WI38 (cell line): ENCODE results near the gene SLC26A11.

ENCODE experiments used
- H3K4me3 ChIP-seq: 2 replicates; pipeline ENCODE4 v1.5.1; 2011; ENCODE audit warnings: low read depth, mild to moderate bottlenecking, control low read depth, low read length
- TF ChIP-seq, protein P1 (sequence below): IDR thresholded peaks from 2 replicates; pipeline ENCODE4 v1.5.1; 2012; ENCODE audit warnings: low read depth, mild to moderate bottlenecking, control low read depth, low read length

The SLC26A11 gene

GRCh38 chr17:80279895-80280294, 59.7 kb downstream of the SLC26A11 start:
- TF ChIP-seq, protein P1, sequence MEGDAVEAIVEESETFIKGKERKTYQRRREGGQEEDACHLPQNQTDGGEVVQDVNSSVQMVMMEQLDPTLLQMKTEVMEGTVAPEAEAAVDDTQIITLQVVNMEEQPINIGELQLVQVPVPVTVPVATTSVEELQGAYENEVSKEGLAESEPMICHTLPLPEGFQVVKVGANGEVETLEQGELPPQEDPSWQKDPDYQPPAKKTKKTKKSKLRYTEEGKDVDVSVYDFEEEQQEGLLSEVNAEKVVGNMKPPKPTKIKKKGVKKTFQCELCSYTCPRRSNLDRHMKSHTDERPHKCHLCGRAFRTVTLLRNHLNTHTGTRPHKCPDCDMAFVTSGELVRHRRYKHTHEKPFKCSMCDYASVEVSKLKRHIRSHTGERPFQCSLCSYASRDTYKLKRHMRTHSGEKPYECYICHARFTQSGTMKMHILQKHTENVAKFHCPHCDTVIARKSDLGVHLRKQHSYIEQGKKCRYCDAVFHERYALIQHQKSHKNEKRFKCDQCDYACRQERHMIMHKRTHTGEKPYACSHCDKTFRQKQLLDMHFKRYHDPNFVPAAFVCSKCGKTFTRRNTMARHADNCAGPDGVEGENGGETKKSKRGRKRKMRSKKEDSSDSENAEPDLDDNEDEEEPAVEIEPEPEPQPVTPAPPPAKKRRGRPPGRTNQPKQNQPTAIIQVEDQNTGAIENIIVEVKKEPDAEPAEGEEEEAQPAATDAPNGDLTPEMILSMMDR: no peak
- no peak overlapping the region for H3K4me3 ChIP-seq

DNA sequence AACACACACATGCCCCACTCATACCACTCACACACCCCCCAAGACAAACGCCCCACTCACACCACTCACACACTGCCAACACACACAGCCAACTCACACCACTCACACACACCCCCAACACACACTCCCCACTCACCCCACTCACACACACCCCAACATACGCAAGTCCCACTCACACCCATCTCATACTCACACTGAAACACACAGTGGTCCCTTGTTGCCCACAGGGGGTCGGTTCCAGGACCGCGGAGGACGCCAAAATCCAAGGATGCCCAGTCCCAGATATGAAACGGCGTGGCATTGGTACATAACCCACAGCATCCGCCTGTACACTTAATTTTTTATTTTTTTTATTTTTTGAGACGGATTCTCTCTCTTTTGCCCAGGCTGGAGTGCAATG, 61.3 kb downstream of the SLC26A11 start:
- no peak overlapping the region for H3K4me3 ChIP-seq
- TF ChIP-seq, protein P1: no peak

- TF ChIP-seq, protein P1: no peak
Observed at GRCh38 chr17:80283116-80283852, 63.1 kb downstream of the SLC26A11 start.

DNA sequence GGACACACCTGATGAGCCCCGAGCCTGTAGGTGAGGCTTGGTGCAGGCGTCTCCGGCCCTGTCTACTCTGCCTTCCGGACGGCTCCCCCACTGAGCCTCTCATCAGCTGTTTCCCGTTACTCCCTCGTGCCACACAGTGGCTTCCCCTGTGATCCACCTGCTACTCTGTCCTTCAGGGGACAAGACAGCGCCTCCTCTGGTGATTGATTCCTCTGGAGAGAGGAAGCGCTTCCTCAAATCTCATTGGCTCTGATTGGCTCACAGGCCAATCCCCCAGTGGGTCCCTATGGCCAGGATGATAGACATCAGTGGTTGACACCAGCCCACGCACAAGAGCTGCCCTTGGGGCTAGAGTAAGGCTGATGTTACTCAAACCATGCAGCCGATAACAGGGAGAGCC, 64.4 kb downstream of the SLC26A11 start:
- no peak overlapping the region for H3K4me3 ChIP-seq
- TF ChIP-seq, protein P1: no peak

More at GRCh38 chr17:80283116-80283852, 63.1 kb downstream of the SLC26A11 start:
- no peak overlapping the region for H3K4me3 ChIP-seq

DNA sequence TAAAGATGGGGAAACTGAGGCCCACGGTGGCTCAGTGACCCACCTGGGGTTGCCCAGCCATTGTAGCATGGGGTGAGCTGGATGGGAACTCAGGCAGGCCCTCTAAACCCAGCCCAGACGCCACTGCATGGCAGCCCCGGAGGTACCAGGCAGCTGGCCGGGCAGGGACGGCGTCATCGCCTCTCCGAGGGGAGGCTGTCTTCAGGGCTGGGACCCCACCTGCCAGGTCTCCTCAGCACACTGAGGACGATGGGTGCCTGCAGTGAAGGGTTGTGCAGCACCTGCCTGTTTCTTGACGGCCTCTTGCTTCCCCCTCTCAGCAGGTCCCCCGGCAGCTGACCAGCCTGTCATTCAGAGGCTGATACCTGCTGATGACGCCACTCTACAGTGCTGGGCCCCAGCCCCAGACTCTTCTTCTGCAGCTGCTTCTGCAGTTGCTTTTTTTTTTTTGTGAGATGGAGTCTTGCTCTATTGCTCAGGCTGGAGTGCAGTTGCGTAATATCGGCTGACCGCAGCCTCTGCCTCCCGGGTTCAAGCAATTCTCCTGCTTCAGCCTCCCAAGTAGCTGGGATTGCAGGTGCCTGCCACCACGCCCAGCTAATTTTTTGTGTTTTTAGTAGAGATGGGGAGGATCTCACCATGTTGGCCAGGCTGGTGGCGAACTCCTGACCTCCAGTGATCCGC, 65.2 kb downstream of the SLC26A11 start:
- H3K4me3 ChIP-seq: no peak overlapping the region
- TF ChIP-seq, protein P1: no peak

DNA sequence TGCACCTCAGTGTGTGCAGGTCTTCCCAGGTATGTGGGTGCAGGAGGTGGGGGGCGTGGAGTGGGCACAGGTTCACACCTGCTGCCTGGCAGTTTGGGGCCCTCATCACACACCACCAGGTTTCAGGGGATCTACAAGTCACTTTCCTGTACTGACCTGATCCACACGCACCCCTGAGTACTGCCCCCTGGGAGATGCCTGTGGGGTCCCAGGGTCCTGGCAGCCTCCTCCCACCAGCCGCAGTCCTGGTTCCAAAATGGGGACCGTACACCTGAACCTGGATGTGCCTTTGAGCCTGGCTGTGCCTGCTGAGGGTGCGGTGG, 66.4 kb downstream of the SLC26A11 start:
- TF ChIP-seq, protein P1: no peak
- H3K4me3 ChIP-seq: no peak overlapping the region

GRCh38 chr17:80287038-80287437, 66.8 kb downstream of the SLC26A11 start:
- TF ChIP-seq, protein P1: no peak
- H3K4me3 ChIP-seq: no peak overlapping the region
